NCI-H2196 treated with DMSO at 0.1 percent for 48 hours (cell line): ENCODE results near the gene KCNC1.

ENCODE experiments used
- DNase-seq: peaks from one replicate; lab custom pipeline; 2025; ENCODE audit not compliant: unreplicated experiment; lab: John Stamatoyannopoulos, UW

The KCNC1 gene

GRCh38 chr11:17714870-17715269 lies 19.7 kb upstream of the KCNC1 start:
- no peak for DNase-seq

GRCh38 chr11:17716807-17717206 lies 17.8 kb upstream of the KCNC1 start:
- DNase-seq: no peak

GRCh38 chr11:17718015-17718414 lies 16.6 kb upstream of the KCNC1 start:
- DNase-seq: no peak

GRCh38 chr11:17718510-17718962 lies 16.0 kb upstream of the KCNC1 start:
- DNase-seq: no peak

GRCh38 chr11:17719028-17719937 lies 15.3 kb upstream of the KCNC1 start, which contains the start of gene MYOD1:
Gene MYOD1 (plus strand): TSS chr11:17719571. CDS start chr11:17719783, 212 bp downstream.
- DNase-seq: peak; percentile 19

- no peak for DNase-seq
Measured at GRCh38 chr11:17719938-17720795, 14.4 kb upstream of the KCNC1 start.

- no peak for DNase-seq
Measured at GRCh38 chr11:17720796-17721171, 13.8 kb upstream of the KCNC1 start.

GRCh38 chr11:17721242-17721999 lies 13.2 kb upstream of the KCNC1 start:
- DNase-seq: no peak

GRCh38 chr11:17722000-17722643 lies 12.5 kb upstream of the KCNC1 start:
- DNase-seq: peak; percentile 18

GRCh38 chr11:17724020-17724908 lies 10.3 kb upstream of the KCNC1 start:
- DNase-seq: no peak

GRCh38 chr11:17725174-17725573 lies 9.4 kb upstream of the KCNC1 start:
- DNase-seq: no peak

GRCh38 chr11:17730137-17730536 lies 4.4 kb upstream of the KCNC1 start:
- no peak for DNase-seq

- DNase-seq: peak; percentile 87
Measured at GRCh38 chr11:17730608-17731462, 3.7 kb upstream of the KCNC1 start.

GRCh38 chr11:17733261-17733660 lies 1.3 kb upstream of the KCNC1 start:
- no peak for DNase-seq

GRCh38 chr11:17734986-17735817 lies 621 bp downstream of the KCNC1 start:
- DNase-seq: no peak

GRCh38 chr11:17735818-17736578 lies 1.4 kb downstream of the KCNC1 start:
- no peak for DNase-seq

- no peak for DNase-seq
Measured at GRCh38 chr11:17736579-17736893, 2.0 kb downstream of the KCNC1 start.
